ENCODE results near the gene DNAJC5G.

- TF ChIP-seq POLR2A (IDR thresholded peaks at IDR 0.05) (no peak), CTCF (IDR thresholded peaks at IDR 0.05) (no peak), POLR2AphosphoS5 (IDR thresholded peaks at IDR 0.05) (no peak), EP300 (IDR thresholded peaks at IDR 0.05) (no peak)
Measured at GRCh38 chr2:27288610-27289009, 13.4 kb downstream of the DNAJC5G start.
